ENCODE results near the gene FFAR1. TPM values are rescaled to one million over a fixed set of nuclear protein-coding genes. Genes with fewer than 3 reads are reported as not detected.
A peak's percentile ranks its signal among the peaks of the same experiment; 100 is the strongest.

FFAR1 gene
- total and polyA plus RNA-seq, 2 of the 8 experiments (the other 6 are each of a cell fraction or from before 2014, with no cell fraction given), result not detected

DNA sequence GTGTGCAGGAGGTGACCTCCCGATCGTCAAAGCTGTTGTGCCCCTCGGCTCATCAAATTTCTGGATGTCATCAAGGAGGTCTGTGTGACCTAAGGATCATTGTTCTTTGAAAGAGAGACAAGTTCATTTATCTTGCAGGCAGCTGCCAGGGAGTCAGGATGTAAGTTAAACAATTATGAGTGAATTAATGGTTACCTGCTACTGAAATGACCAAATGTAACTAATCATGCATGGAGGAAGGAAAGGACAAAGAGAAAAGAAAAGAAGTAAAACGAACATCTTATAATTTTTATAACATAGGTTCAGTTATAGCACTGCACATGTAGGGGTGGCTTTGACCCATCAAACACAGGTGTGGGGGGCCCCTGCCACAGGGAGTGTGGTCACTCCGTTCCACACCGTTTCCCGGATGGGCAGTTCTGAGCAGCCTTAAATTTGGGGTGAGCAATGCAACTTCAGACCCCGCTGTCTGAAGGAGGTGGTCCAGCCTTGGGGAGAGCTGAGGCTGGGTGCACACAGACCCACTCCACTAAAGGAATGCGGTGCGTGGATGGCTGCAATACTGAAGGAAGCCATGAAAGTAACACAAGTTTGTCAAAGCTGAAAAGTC, 13.5 kb upstream of the FFAR1 start:
- Histone ChIP-seq H3K79me2 (ENCODE audit: control insufficient read depth in 1 of 2, insufficient read depth in 2 of 2, low read length in 2 of 2) (no peaks in the 10 kb centered on the region), H2BK15ac (ENCODE audit: low read length) (0 out of 2 replicates have a peak overlapping the region, but pooled peaks have one; percentile 29), H4K5ac (ENCODE audit: insufficient read length, low read depth, low read length) (no peak overlapping the region), H3K4me3 (ENCODE audit: extremely low read depth in 1 of 4, insufficient read depth in 2 of 4, low read depth in 3 of 4, low read length in 4 of 4) (no peak overlapping the region), H4K20me1 (replicated peaks in 1 of 2; ENCODE audit: control insufficient read depth in 1 of 2, insufficient read depth in 2 of 2, low read length in 2 of 2) (no peaks in the 10 kb centered on the region), H2BK20ac (ENCODE audit: low read length) (no peak overlapping the region), H4K91ac (replicated peaks; ENCODE audit: insufficient read length, low read length) (no peak overlapping the region), H3K23me2 (ENCODE audit: low read depth, low read length) (no peaks in the 10 kb centered on the region), H3K4me2 (ENCODE audit: insufficient read depth in 1 of 2, low read depth in 2 of 2, low read length in 2 of 2) (no peak overlapping the region), H3K4me1 (replicated peaks in 1 of 4; ENCODE audit: control insufficient read depth in 3 of 4, insufficient read depth in 4 of 4, low read length in 3 of 4) (no peaks in the 10 kb centered on the region), H4K8ac (ENCODE audit: extremely low read depth, insufficient read depth, low read length) (no peak overlapping the region; the same call in 1 of the 2 replicates), H2BK120ac (replicated peaks; ENCODE audit: low read depth, low read length) (no peak overlapping the region), H3K36me3 (ENCODE audit: control insufficient read depth in 2 of 4, insufficient read depth in 4 of 4, low read length in 3 of 4) (no peaks in the 10 kb centered on the region), H3K56ac (replicated peaks; ENCODE audit: insufficient read length, low read depth, low read length) (no peak overlapping the region), H3K27ac (ENCODE audit: low read depth, low read length) (no peak overlapping the region), H3K27me3 (replicated peaks in 1 of 4; ENCODE audit: control insufficient read depth in 3 of 4, extremely low read depth in 1 of 4, insufficient read depth in 3 of 4, low read length in 3 of 4) (no peaks in the 10 kb centered on the region), H2BK12ac (ENCODE audit: low read depth, low read length) (no peak overlapping the region), H2BK5ac (ENCODE audit: low read depth, low read length) (no peak overlapping the region), H3K79me1 (ENCODE audit: low read depth, low read length) (no peaks in the 10 kb centered on the region), H3K9me3 (ENCODE audit: insufficient read depth in 2 of 2, low read depth in 1 of 2, low read length in 1 of 2) (no peaks in the 10 kb centered on the region), H3K4ac (replicated peaks; ENCODE audit: insufficient read length, low read depth, low read length) (no peak overlapping the region), H3K14ac (ENCODE audit: insufficient read length) (no peak overlapping the region), H3K18ac (ENCODE audit: extremely low read depth, low read length) (no peak overlapping the region), H2AFZ (ENCODE audit: low read length) (no peak overlapping the region), H3K23ac (ENCODE audit: insufficient read length) (no peak overlapping the region), H2AK5ac (ENCODE audit: low read depth, low read length) (no peak overlapping the region), H3K9ac (replicated peaks in 1 of 4; ENCODE audit: extremely low read depth in 1 of 4, low read depth in 3 of 4, low read length in 3 of 4) (no peak overlapping the region)
- DNase-seq (ENCODE audit: low read depth in 1 of 2, low spot score in 2 of 2) (no peak), FAIRE-seq (no peak)
- 94% methylated on average over 10 of the region's 10 CpGs; no CpG with 5 or more reads in 1 of the 2 experiments for WGBS, 2 experiments (ENCODE audit: extremely low coverage in 1 of 2, insufficient coverage in 1 of 2, insufficient read length in 1 of 2, insufficient replicate concordance in 2 of 2, low coverage in 1 of 2, low lambda C conversion rate in 2 of 2, missing lambda C conversion rate in 1 of 2)
- TF ChIP-seq USF2 (IDR thresholded peaks at IDR 0.05; ENCODE audit: low read length) (no peak), SIX5 (IDR thresholded peaks at IDR 0.05; ENCODE audit: low read depth, low read length) (no peak), CHD1 (IDR thresholded peaks at IDR 0.05; ENCODE audit: low read depth, low read length) (no peak), RBBP5 (IDR thresholded peaks at IDR 0.05; ENCODE audit: borderline replicate concordance, low read depth, low read length) (no peak), MAFK (IDR thresholded peaks at IDR 0.05; ENCODE audit: low read depth, low read length) (no peak), SIRT6 (IDR thresholded peaks at IDR 0.05; ENCODE audit: low read length) (no peak), NRF1 (IDR thresholded peaks at IDR 0.05; ENCODE audit: low read depth, low read length) (no peak)
- POLR2A ChIA-PET (ENCODE audit: partially characterized antibody), result interaction anchor here (0.7 to 2.0 kb wide), 3 partner anchors 10 to 23 kb away, joined by 3 to 4 read pairs (median 4); no protein-coding TSS in a partner anchor
- CTCF ChIA-PET (ENCODE audit: partially characterized antibody), result interaction anchor here (1.4 to 2.1 kb wide), 2 partner anchors 12 to 134 kb away, joined by 3 to 5 read pairs; no protein-coding TSS in a partner anchor
